Adrenal gland (tissue), 12 donors: Measurements from ENCODE around the gene MAGED2. TPM values are rescaled to one million over a fixed set of nuclear protein-coding genes. Genes with fewer than 3 reads are reported as not detected.

ENCODE experiments used
- DNase-seq, 7 donors: peaks; one replicate each; pipeline ENCODE4 v3.0.0-alpha.2; 2019 to 2020
- H3K27ac ChIP-seq, 5 donors: fragments of 200-600 bp; sonication (generic) in 4 of 5; 1 replicate in 3 of 5; 2 replicates in 2 of 5; pipeline versions ENCODE4 v1.5.1 to v1.8.0; 2016 to 2020; ENCODE audit warnings: mild to moderate bottlenecking in 1 of 5
- H3K27me3 ChIP-seq: fragments of 200-600 bp; 2 replicates; pipeline ENCODE4 v1.8.0; 2021
- H3K36me3 ChIP-seq, 2 donors: fragments of 200-600 bp; replicated peaks in 1 of 2; 1 replicate in 1 of 2; 2 replicates in 1 of 2; pipeline versions ENCODE4 v1.5.1 to v1.8.0; 2018 to 2022
- H3K4me1 ChIP-seq, 2 donors: fragments of 200-600 bp; replicated peaks in 1 of 2; 1 replicate in 1 of 2; 2 replicates in 1 of 2; pipeline versions ENCODE4 v1.5.1 to v1.8.0; 2018 to 2021
- H3K4me3 ChIP-seq, 4 donors: fragments of 200-600 bp; sonication (generic) in 3 of 4; one replicate each; pipeline ENCODE4 v1.5.1; 2016 to 2018
- H3K9me3 ChIP-seq, 3 donors: fragments of 200-600 bp; sonication (generic) in 1 of 3; replicated peaks in 1 of 3; 1 replicate in 2 of 3; 2 replicates in 1 of 3; pipeline versions ENCODE4 v1.5.1 to v1.8.0; 2016 to 2021
- POLR2A ChIP-seq, 2 donors: fragments of 450-650 bp; IDR thresholded peaks; one replicate each; pipeline ENCODE4 v1.6.1; 2017; ENCODE audit warnings: antibody characterized with exemption in 2 of 2, mild to moderate bottlenecking in 2 of 2, moderate library complexity in 1 of 2
- WGBS, 4 donors: extraction: QIAGEN DNeasy Blood & Tissue Kit in 2 of 4; methylation state at CpG; one replicate each; pipeline versions ENCODE4 v1.1.5 to v1.1.7; 2013 to 2017; 5-methylcytosine and 5-hydroxymethylcytosine counted together
- intact Hi-C, 2 donors: fragments of 100-400 bp; cut with DNase I; formaldehyde crosslinking; loops; one replicate each; pipeline versions ENCODE4 v1.14.1 to v1.15.0; 2022 to 2023
- polyA plus RNA-seq, 3 donors: library from polyadenylated mRNA; stranded (reverse); fragments of 200-250 nt in 2 of 3; fragments of 350-450 nt in 1 of 3; fragmentation: Illumina TruSeq in 1 of 3; extraction: RNeasy Lipid Tissue Mini Kit (QIAGEN cat#74804) in 1 of 3; gene quantifications; one replicate each; pipeline ENCODE4 v1.2.3, GENCODE V29; 2013 to 2014
- total RNA-seq, 9 donors: library from RNA; depleted of rRNA in 4 of 9; stranded (reverse); fragments of >200 nt in 4 of 9; fragments of 120-200 nt in 1 of 9; fragmentation: NEBNext Ultra II Directional in 1 of 9; extraction: Animal tissue kit (Norgen Biotek cat#: 25700) in 1 of 9; gene quantifications; one replicate each; pipeline versions ENCODE4 v1.1.0 to v1.2.4, GENCODE V29; 2013 to 2023
- TF ChIP-seq, protein P1 (sequence below), 6 experiments: fragments of 450-650 bp in 4 of 6; fragments of 200-600 bp in 2 of 6; sonication (generic) in 1 of 6; IDR thresholded peaks; 1 replicate in 5 of 6; 2 replicates in 1 of 6; pipeline versions ENCODE4 v1.5.1 to v1.8.0; 2016 to 2021; ENCODE audit warnings: antibody characterized with exemption in 6 of 6, mild to moderate bottlenecking in 2 of 6, moderate library complexity in 1 of 6
- donor health status: healthy with polysubstance abuse.
- donor health status: Bipolar disorder and iron deficiency.
- donor health status: DM: yes; HTN: yes; CAD: no.
- donor health status: DM: no; HTN: no; CAD: no.
- donor health status: DM: no; HTN: no; CAD: no.
- donor health status: DM: yes; HTN: yes; CAD: no.

The MAGED2 gene
- total and polyA plus RNA-seq, 12 donors = 121 to 539 (median 197) TPM

- H3K9me3 ChIP-seq = no peaks in the 10 kb centered on the region
- H3K27ac ChIP-seq = no peak overlapping the region
- H3K27me3 ChIP-seq = peaks cover 6% of the 10 kb centered on the region
- H3K4me1 ChIP-seq = no peaks in the 10 kb centered on the region
- intact Hi-C loops = no loop called here
- no peaks in the 10 kb centered on the region for H3K36me3 ChIP-seq
- TF ChIP-seq POLR2A (IDR thresholded peaks at IDR 0.05) = no peak
- TF ChIP-seq, protein P1, sequence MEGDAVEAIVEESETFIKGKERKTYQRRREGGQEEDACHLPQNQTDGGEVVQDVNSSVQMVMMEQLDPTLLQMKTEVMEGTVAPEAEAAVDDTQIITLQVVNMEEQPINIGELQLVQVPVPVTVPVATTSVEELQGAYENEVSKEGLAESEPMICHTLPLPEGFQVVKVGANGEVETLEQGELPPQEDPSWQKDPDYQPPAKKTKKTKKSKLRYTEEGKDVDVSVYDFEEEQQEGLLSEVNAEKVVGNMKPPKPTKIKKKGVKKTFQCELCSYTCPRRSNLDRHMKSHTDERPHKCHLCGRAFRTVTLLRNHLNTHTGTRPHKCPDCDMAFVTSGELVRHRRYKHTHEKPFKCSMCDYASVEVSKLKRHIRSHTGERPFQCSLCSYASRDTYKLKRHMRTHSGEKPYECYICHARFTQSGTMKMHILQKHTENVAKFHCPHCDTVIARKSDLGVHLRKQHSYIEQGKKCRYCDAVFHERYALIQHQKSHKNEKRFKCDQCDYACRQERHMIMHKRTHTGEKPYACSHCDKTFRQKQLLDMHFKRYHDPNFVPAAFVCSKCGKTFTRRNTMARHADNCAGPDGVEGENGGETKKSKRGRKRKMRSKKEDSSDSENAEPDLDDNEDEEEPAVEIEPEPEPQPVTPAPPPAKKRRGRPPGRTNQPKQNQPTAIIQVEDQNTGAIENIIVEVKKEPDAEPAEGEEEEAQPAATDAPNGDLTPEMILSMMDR (IDR thresholded peaks at IDR 0.05) = no peak
- H3K4me3 ChIP-seq = no peak overlapping the region
- WGBS, 4 donors = 81 to 94% (median 85%) methylated on average over 2 of the region's 2 CpGs; no CpG with 5 or more reads in 1 of the 4 donors
- no peak for DNase-seq
Observed at GRCh38 chrX:54799046-54799445, 8.5 kb upstream of the MAGED2 start.

- Histone ChIP-seq H3K36me3 (peaks cover 0 to 34% of the 10 kb centered on the region in 2 donors), H3K4me3 (peak overlapping the region in 3 of 4 donors; percentile 49 to 78 (median 70)), H3K4me1 (peaks cover 9 to 12% of the 10 kb centered on the region in 2 donors), H3K9me3 (no peaks in the 10 kb centered on the region), H3K27ac (peak overlapping the region in 4 of 5 donors; percentile 57 to 89 (median 76)), H3K27me3 (no peaks in the 10 kb centered on the region)
- WGBS, 4 donors = 0 to 41% (median 13%) methylated on average over 11 to 23 of the region's 23 CpGs
- TF ChIP-seq POLR2A (IDR thresholded peaks at IDR 0.05) = no peak
- TF ChIP-seq, protein P1 (IDR thresholded peaks at IDR 0.05) = no peak
- peak; percentile 32 to 74 (median 65) for DNase-seq
- intact Hi-C loops = loop anchor here in 1 of 2 donors (10.0 kb wide), 1 partner anchor 163 kb away; no protein-coding TSS in a partner anchor
Observed at GRCh38 chrX:54808109-54808604, 612 bp downstream of the MAGED2 start.

DNA sequence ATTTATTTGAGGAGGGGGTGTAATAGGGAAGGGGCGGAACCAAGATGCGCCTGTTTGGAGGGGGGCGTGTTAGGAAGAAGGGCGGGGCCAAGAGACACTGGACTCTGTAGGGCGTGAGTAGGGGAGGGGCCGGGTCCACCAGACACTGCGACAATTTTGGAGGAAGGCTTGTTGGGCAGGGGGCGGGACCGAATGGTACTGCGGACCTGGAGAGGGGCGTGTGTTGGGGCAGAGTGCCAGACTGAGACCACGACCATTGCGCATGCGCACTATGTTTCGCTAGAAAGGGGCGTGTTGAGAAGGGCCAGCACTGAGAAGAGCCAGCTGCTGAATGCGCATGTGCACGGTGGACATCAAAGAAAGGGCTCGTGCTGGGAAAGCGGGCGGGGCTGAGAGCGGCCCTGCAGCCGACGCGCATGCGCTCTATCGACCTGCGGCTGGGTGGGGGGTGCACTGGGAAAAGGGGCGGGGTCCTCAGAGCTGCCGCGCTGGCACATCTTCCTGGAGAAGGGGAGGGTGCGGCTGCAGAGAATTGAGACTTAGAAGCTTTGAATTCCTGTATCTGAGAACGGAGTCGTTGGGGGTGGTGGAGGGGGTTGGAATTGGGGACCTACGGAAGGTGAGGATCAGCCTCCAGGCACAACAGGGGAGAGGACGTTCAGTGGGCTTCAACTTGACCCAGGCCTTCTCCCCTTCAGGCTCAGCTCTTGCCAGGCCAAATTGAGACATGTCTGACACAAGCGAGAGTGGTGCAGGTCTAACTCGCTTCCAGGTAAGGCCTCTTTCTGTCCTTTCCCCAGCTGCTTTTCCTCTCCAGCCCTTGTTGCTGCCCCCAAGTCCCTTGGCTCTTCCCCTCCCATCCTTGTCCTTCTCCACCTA, 1.3 kb downstream of the MAGED2 start:
- TF ChIP-seq, protein P1 (IDR thresholded peaks at IDR 0.05) = no peak
- peak in 1 of 2 donors; percentile 7 for TF ChIP-seq POLR2A (IDR thresholded peaks at IDR 0.05)
- DNase-seq = peak; percentile 90 to 97 (median 95)
- peak overlapping the region in 3 of 4 donors; percentile 49 to 78 (median 70) for H3K4me3 ChIP-seq
- intact Hi-C loops = loop anchor here in 1 of 2 donors (10.0 kb wide), 1 partner anchor 164 kb away; no protein-coding TSS in a partner anchor
- H3K36me3 ChIP-seq = peaks cover 0 to 40% of the 10 kb centered on the region in 2 donors
- no peaks in the 10 kb centered on the region for H3K27me3 ChIP-seq
- peaks cover 9 to 12% of the 10 kb centered on the region in 2 donors for H3K4me1 ChIP-seq
- H3K9me3 ChIP-seq = no peaks in the 10 kb centered on the region
- 0 to 41% (median 16%) methylated on average over 1 to 38 of the region's 38 CpGs for WGBS, 4 donors
- H3K27ac ChIP-seq = peak overlapping the region in 4 of 5 donors; percentile 57 to 89 (median 76)

- 74 to 100% (median 83%) methylated on average over 1 to 5 of the region's 5 CpGs for WGBS, 4 donors
- peaks cover 0 to 57% of the 10 kb centered on the region in 2 donors for H3K36me3 ChIP-seq
- H3K27ac ChIP-seq = no peak overlapping the region
- intact Hi-C loops = no loop called here
- H3K9me3 ChIP-seq = no peaks in the 10 kb centered on the region
- DNase-seq = no peak
- peaks cover 9 to 12% of the 10 kb centered on the region in 2 donors for H3K4me1 ChIP-seq
- no peaks in the 10 kb centered on the region for H3K27me3 ChIP-seq
- H3K4me3 ChIP-seq = no peak overlapping the region
- no peak for TF ChIP-seq POLR2A (IDR thresholded peaks at IDR 0.05)
- TF ChIP-seq, protein P1 (IDR thresholded peaks at IDR 0.05) = no peak
Observed at GRCh38 chrX:54810532-54810931, 3.0 kb downstream of the MAGED2 start.
